GM12878 (cell line): ENCODE measurements around the gene VPS13C. TPM values are rescaled to one million over a fixed set of nuclear protein-coding genes. Genes with fewer than 3 reads are reported as not detected.

Experiments
- ATAC-seq: fragments of 200-7000 bp; cut with Tn5 transposase; 3 replicates; pipeline ENCODE4 v1.9.1; 2020; ENCODE audit warnings: mild to moderate bottlenecking, moderate library complexity
- BruUV-seq: library from RNA; stranded (reverse); fragments of 400-500 nt; replicated peaks from 2 replicates; lab custom pipeline; 2021; lab: Mats Ljungman, UMichigan
- CTCF ChIA-PET: fragments of 300-600 bp; sonication (Branson Sonifier 250); formaldehyde crosslinking; extraction: SDS; loops from one replicate; lab custom pipeline; 2021; ENCODE audit warnings: inconsistent platforms; lab: Yijun Ruan, JAX
- POLR2A ChIA-PET: fragments of 350-600 bp; formaldehyde crosslinking; extraction: SDS; loops from one replicate; lab custom pipeline; 2021; ENCODE audit warnings: inconsistent platforms; lab: Charles Lee
- RAD21 ChIA-PET: fragments of 300-600 bp; sonication (Branson Sonifier 250); formaldehyde crosslinking; loops from one replicate; lab custom pipeline; 2023; ENCODE audit warnings: antibody characterized with exemption; ENCODE audit not compliant: unreplicated experiment; lab: Charles Lee
- SMC1A ChIA-PET: fragments of 300-600 bp; sonication (Branson Sonifier 250); formaldehyde crosslinking; loops from one replicate; lab custom pipeline; 2023; ENCODE audit not compliant: unreplicated experiment, uncharacterized antibody; lab: Charles Lee
- DNase-seq: peaks from one replicate; pipeline ENCODE4 v3.0.0-alpha.2; 2011; ENCODE audit warnings: low read depth, low spot score
- FAIRE-seq: peaks from 3 replicates; lab custom pipeline; 2011; peaks lifted over from hg19 to GRCh38; lab: Jason Lieb, UNC
- H2AFZ ChIP-seq: 2 replicates; pipeline ENCODE4 v1.6.0; 2011; ENCODE audit warnings: low read depth, low read length, control low read depth; ENCODE audit not compliant: control insufficient read depth
- H3K27ac ChIP-seq: 2 replicates; pipeline ENCODE4 v1.5.1; 2011; ENCODE audit warnings: control low read depth; ENCODE audit not compliant: control insufficient read depth, insufficient read depth
- H3K27me3 ChIP-seq, 2 experiments: replicated peaks in 1 of 2; 2 replicates each; pipeline versions ENCODE4 v1.6.0 to v1.6.1; 2011; ENCODE audit warnings: low read length in 1 of 2; ENCODE audit not compliant: control insufficient read depth in 2 of 2, insufficient read depth in 2 of 2
- H3K36me3 ChIP-seq, 2 experiments: 2 replicates each; pipeline ENCODE4 v1.5.1; 2011; ENCODE audit warnings: low read length in 1 of 2; ENCODE audit not compliant: control insufficient read depth in 2 of 2, insufficient read depth in 2 of 2
- H3K4me1 ChIP-seq: 2 replicates; pipeline ENCODE4 v1.6.1; 2011; ENCODE audit warnings: mild to moderate bottlenecking, low read length, moderate library complexity, mixed read lengths; ENCODE audit not compliant: control insufficient read depth, insufficient read depth
- H3K4me2 ChIP-seq: 2 replicates; pipeline ENCODE4 v1.6.0; 2011; ENCODE audit warnings: control low read depth; ENCODE audit not compliant: control insufficient read depth, insufficient read depth
- H3K4me3 ChIP-seq: fragments of 200-600 bp; sonication (generic); 2 replicates; pipeline ENCODE4 v1.5.1; 2016
- H3K79me2 ChIP-seq: 2 replicates; pipeline ENCODE4 v1.6.0; 2011; ENCODE audit warnings: low read length; ENCODE audit not compliant: control insufficient read depth, insufficient read depth
- H3K9ac ChIP-seq: 2 replicates; pipeline ENCODE4 v1.8.0; 2011; ENCODE audit warnings: low read length, control low read depth, mixed read lengths; ENCODE audit not compliant: control insufficient read depth, insufficient read depth
- H3K9me3 ChIP-seq: replicated peaks from 3 replicates; pipeline ENCODE4 v1.5.1; 2011; ENCODE audit warnings: mild to moderate bottlenecking, low read length; ENCODE audit not compliant: control insufficient read depth, insufficient read depth
- H4K20me1 ChIP-seq: 2 replicates; pipeline ENCODE4 v1.6.0; 2011; ENCODE audit not compliant: control insufficient read depth, insufficient read depth
- BACH1 ChIP-seq: fragments of 450-650 bp; IDR thresholded peaks from 2 replicates; pipeline ENCODE4 v1.6.1; 2017; ENCODE audit warnings: mild to moderate bottlenecking, borderline replicate concordance
- CBX5 ChIP-seq: sonication (generic); IDR thresholded peaks from 2 replicates; pipeline ENCODE4 v1.6.1; 2016; ENCODE audit warnings: low read depth, moderate library complexity, mild to moderate bottlenecking, inconsistent platforms
- DPF2 ChIP-seq: fragments of 450-650 bp; IDR thresholded peaks from 2 replicates; pipeline ENCODE4 v1.6.1; 2017; ENCODE audit warnings: mild to moderate bottlenecking
- HDGF ChIP-seq: fragments of 450-650 bp; IDR thresholded peaks from 2 replicates; pipeline ENCODE4 v1.6.1; 2016; ENCODE audit warnings: antibody characterized with exemption
- NRF1 ChIP-seq: conservative IDR thresholded peaks from 2 replicates; pipeline ENCODE4 v1.6.1; 2011; ENCODE audit warnings: mild to moderate bottlenecking, low read depth, low read length, improper control_type of control experiment
- RB1 ChIP-seq: fragments of 450-650 bp; formaldehyde crosslinking; IDR thresholded peaks from 2 replicates; pipeline ENCODE4 v1.6.1; 2017; ENCODE audit warnings: mild to moderate bottlenecking, borderline replicate concordance
- YBX1 ChIP-seq: fragments of 450-650 bp; IDR thresholded peaks from 2 replicates; pipeline ENCODE4 v1.6.1; 2016; ENCODE audit warnings: antibody characterized with exemption
- WGBS: methylation state at CpG from one replicate; pipeline ENCODE4 v1.1.6; 2016; ENCODE audit warnings: low lambda C conversion rate; ENCODE audit not compliant: insufficient replicate concordance, insufficient coverage; ENCODE audit errors: missing lambda C conversion rate; 5-methylcytosine and 5-hydroxymethylcytosine counted together
- in situ Hi-C: fragments of 300-500 bp; cut with MboI; formaldehyde crosslinking; loops from 9 replicates; pipeline ENCODE4 v1.14.3; 2018; ENCODE audit warnings: mixed read lengths
- intact Hi-C: fragments of 100-400 bp; cut with micrococcal nuclease; formaldehyde crosslinking; loops from one replicate; pipeline ENCODE4 v1.14.2; 2022; ENCODE audit not compliant: unreplicated experiment
- polyA plus RNA-seq, 11 experiments: library from polyadenylated mRNA; depleted of rRNA in 4 of 11; unstranded in 6 of 11; stranded (reverse) in 5 of 11; fragments of >200 nt; fragmentation: Nextera tagmentation in 4 of 11; fragmentation: Illumina TruSeq in 1 of 11; extraction: Ambion mirVana in 4 of 11; extraction: Trizol in 1 of 11; gene quantifications; 1 replicate in 1 of 11; 2 replicates in 10 of 11; pipeline versions ENCODE4 v1.2.1 to v1.2.3, GENCODE V29; 2011 to 2016; ENCODE audit warnings: inconsistent platforms in 2 of 11, missing spikeins in 2 of 11, low read depth in 1 of 11
- total RNA-seq, 4 experiments: library from RNA; depleted of rRNA in 3 of 4; stranded (reverse); fragments of >200 nt in 3 of 4; fragmentation: Illumina TruSeq in 1 of 4; extraction: Trizol in 1 of 4; gene quantifications; 2 replicates each; pipeline versions ENCODE4 v1.2.1 to v1.2.3, GENCODE V29; 2013 to 2021
- TF ChIP-seq, protein P1 (sequence below): IDR thresholded peaks from 2 replicates; pipeline ENCODE4 v1.6.1; 2011; ENCODE audit warnings: low read depth, low read length, improper control_type of control experiment, borderline replicate concordance
- TF ChIP-seq, protein P2 (sequence below): fragments of 450-650 bp; IDR thresholded peaks from 2 replicates; pipeline ENCODE4 v1.6.1; 2017; ENCODE audit warnings: mild to moderate bottlenecking, moderate library complexity

Gene VPS13C
- total and polyA plus RNA-seq, 10 of the 15 experiments (the other 5 are each of a cell fraction or from before 2014, with no cell fraction given) = 9.3 to 53.1 (median 31.8) TPM

DNA sequence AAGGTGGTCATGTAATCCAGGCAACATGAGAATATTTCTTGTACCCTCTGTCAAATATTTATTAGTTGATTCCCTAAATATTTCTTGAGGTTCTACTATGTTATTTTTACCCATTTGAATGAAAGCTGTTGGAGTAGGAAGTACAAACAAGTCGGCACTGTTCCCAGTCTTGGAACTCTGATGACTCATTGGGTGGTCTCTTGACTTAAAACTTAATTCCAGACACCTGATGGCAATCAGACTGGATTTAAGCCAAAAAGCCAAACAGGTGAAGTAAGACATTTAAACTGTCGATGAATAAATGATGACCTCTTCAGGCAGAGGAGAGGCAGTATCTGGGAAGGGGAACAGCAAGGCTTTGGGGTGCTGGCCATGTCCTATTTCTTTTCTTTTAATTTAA lies 29.4 kb upstream of the VPS13C start:
- no peak overlapping the region for H3K4me3 ChIP-seq
- no peak overlapping the region for H3K4me2 ChIP-seq
- intact Hi-C loops = no loop called here
- H3K79me2 ChIP-seq = no peaks in the 10 kb centered on the region
- ChIA-PET POLR2A (no interaction called here), RAD21 (no interaction called here), SMC1A (interaction anchor here (1.0 kb wide), 1 partner anchor 10 kb away, joined by 3 read pairs; no protein-coding TSS in a partner anchor), CTCF (no interaction called here)
- FAIRE-seq (no peak), DNase-seq (no peak), ATAC-seq (no peak)
- no peak overlapping the region for H3K27ac ChIP-seq
- no peaks in the 10 kb centered on the region for H3K4me1 ChIP-seq
- no peaks in the 10 kb centered on the region; a peak in 1 of 4 replicates for H3K27me3 ChIP-seq
- H3K9ac ChIP-seq = no peak overlapping the region
- 52% methylated on average over 2 of the region's 2 CpGs for WGBS
- no peaks in the 10 kb centered on the region for H3K36me3 ChIP-seq
- no peaks in the 10 kb centered on the region for H4K20me1 ChIP-seq
- no peak overlapping the region for H2AFZ ChIP-seq
- no peaks in the 10 kb centered on the region for H3K9me3 ChIP-seq
- no TSS peak for BruUV-seq
- in situ Hi-C loops = no loop called here
- TF ChIP-seq RB1 = no peak
- TF ChIP-seq, protein P1, sequence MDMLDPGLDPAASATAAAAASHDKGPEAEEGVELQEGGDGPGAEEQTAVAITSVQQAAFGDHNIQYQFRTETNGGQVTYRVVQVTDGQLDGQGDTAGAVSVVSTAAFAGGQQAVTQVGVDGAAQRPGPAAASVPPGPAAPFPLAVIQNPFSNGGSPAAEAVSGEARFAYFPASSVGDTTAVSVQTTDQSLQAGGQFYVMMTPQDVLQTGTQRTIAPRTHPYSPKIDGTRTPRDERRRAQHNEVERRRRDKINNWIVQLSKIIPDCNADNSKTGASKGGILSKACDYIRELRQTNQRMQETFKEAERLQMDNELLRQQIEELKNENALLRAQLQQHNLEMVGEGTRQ = no peak
- TF ChIP-seq, protein P2, sequence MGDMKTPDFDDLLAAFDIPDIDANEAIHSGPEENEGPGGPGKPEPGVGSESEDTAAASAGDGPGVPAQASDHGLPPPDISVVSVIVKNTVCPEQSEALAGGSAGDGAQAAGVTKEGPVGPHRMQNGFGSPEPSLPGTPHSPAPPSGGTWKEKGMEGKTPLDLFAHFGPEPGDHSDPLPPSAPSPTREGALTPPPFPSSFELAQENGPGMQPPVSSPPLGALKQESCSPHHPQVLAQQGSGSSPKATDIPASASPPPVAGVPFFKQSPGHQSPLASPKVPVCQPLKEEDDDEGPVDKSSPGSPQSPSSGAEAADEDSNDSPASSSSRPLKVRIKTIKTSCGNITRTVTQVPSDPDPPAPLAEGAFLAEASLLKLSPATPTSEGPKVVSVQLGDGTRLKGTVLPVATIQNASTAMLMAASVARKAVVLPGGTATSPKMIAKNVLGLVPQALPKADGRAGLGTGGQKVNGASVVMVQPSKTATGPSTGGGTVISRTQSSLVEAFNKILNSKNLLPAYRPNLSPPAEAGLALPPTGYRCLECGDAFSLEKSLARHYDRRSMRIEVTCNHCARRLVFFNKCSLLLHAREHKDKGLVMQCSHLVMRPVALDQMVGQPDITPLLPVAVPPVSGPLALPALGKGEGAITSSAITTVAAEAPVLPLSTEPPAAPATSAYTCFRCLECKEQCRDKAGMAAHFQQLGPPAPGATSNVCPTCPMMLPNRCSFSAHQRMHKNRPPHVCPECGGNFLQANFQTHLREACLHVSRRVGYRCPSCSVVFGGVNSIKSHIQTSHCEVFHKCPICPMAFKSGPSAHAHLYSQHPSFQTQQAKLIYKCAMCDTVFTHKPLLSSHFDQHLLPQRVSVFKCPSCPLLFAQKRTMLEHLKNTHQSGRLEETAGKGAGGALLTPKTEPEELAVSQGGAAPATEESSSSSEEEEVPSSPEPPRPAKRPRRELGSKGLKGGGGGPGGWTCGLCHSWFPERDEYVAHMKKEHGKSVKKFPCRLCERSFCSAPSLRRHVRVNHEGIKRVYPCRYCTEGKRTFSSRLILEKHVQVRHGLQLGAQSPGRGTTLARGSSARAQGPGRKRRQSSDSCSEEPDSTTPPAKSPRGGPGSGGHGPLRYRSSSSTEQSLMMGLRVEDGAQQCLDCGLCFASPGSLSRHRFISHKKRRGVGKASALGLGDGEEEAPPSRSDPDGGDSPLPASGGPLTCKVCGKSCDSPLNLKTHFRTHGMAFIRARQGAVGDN = no peak
- TF ChIP-seq HDGF = no peak
- no peak for TF ChIP-seq DPF2
- TF ChIP-seq NRF1 = no peak
- TF ChIP-seq CBX5 = no peak
- no peak for TF ChIP-seq YBX1
- no peak for TF ChIP-seq BACH1
